ENCODE measurements around the gene ADM.
A peak's percentile ranks its signal among the peaks of the same experiment; 100 is the strongest.

Gene ADM

GRCh38 chr11:10311802-10312201 is 6.9 kb downstream of the ADM start:
- peaks cover 18% of the 10 kb centered on the region for H3K9me3 Mint-ChIP-seq
- no peak for DNase-seq
- no peak overlapping the region for H3K4me3 Mint-ChIP-seq
- H3K36me3 Mint-ChIP-seq (ENCODE audit: low read depth), result peaks cover 4% of the 10 kb centered on the region
- no peak overlapping the region for H3K27ac Mint-ChIP-seq
- H3K27me3 Mint-ChIP-seq (ENCODE audit: low read depth, poor library complexity), result peaks cover 37% of the 10 kb centered on the region
- H3K4me1 Mint-ChIP-seq, result peaks cover 22% of the 10 kb centered on the region
- TF ChIP-seq, protein P1, sequence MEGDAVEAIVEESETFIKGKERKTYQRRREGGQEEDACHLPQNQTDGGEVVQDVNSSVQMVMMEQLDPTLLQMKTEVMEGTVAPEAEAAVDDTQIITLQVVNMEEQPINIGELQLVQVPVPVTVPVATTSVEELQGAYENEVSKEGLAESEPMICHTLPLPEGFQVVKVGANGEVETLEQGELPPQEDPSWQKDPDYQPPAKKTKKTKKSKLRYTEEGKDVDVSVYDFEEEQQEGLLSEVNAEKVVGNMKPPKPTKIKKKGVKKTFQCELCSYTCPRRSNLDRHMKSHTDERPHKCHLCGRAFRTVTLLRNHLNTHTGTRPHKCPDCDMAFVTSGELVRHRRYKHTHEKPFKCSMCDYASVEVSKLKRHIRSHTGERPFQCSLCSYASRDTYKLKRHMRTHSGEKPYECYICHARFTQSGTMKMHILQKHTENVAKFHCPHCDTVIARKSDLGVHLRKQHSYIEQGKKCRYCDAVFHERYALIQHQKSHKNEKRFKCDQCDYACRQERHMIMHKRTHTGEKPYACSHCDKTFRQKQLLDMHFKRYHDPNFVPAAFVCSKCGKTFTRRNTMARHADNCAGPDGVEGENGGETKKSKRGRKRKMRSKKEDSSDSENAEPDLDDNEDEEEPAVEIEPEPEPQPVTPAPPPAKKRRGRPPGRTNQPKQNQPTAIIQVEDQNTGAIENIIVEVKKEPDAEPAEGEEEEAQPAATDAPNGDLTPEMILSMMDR (IDR thresholded peaks at IDR 0.05), result no peak

GRCh38 chr11:10314199-10315072 is 9.6 kb downstream of the ADM start:
- DNase-seq, result no peak

DNA sequence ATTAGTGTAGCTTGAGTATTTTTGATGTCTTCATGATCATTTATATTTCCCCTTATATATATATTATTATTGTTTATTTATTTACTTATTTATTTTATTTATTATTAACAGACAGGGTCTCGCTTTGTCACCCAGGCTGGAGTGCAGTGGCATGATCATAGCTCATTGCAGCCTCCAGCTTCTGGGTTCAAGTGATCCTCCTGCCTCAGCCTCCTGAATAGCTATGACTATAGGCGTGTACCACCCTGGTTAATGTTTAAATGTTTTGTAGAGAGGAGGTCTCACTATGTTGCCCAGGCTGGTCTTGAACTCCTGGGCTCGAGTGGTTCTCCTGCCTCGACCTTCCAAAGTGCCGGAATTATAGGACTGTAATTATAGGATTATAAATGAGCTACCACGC is 10.2 kb downstream of the ADM start:
- DNase-seq, result no peak
- Mint-ChIP-seq H3K9me3 (peaks cover 18% of the 10 kb centered on the region), H3K27me3 (ENCODE audit: low read depth, poor library complexity) (peaks cover 11% of the 10 kb centered on the region), H3K36me3 (ENCODE audit: low read depth) (peaks cover 4% of the 10 kb centered on the region), H3K4me1 (peaks cover 18% of the 10 kb centered on the region), H3K27ac (no peak overlapping the region), H3K4me3 (no peak overlapping the region)
- TF ChIP-seq, protein P1 (IDR thresholded peaks at IDR 0.05), result no peak

More at GRCh38 chr11:10314199-10315072, 9.6 kb downstream of the ADM start:
- H3K27ac Mint-ChIP-seq, result peak overlapping the region; percentile 18
- H3K9me3 Mint-ChIP-seq, result peaks cover 18% of the 10 kb centered on the region
- H3K36me3 Mint-ChIP-seq (ENCODE audit: low read depth), result peaks cover 4% of the 10 kb centered on the region
- TF ChIP-seq, protein P1 (IDR thresholded peaks at IDR 0.05), result no peak
- H3K27me3 Mint-ChIP-seq (ENCODE audit: low read depth, poor library complexity), result peaks cover 16% of the 10 kb centered on the region
- H3K4me3 Mint-ChIP-seq, result no peak overlapping the region
- H3K4me1 Mint-ChIP-seq, result peaks cover 18% of the 10 kb centered on the region

- TF ChIP-seq, protein P1 (IDR thresholded peaks at IDR 0.05), result no peak
- H3K4me3 Mint-ChIP-seq, result no peak overlapping the region
- peaks cover 18% of the 10 kb centered on the region for H3K4me1 Mint-ChIP-seq
- H3K9me3 Mint-ChIP-seq, result peaks cover 15% of the 10 kb centered on the region
- peaks cover 4% of the 10 kb centered on the region for H3K36me3 Mint-ChIP-seq (ENCODE audit: low read depth)
- DNase-seq, result no peak
- H3K27me3 Mint-ChIP-seq (ENCODE audit: low read depth, poor library complexity), result peaks cover 6% of the 10 kb centered on the region
- peak overlapping the region; percentile 70 for H3K27ac Mint-ChIP-seq
These were observed 12.4 kb downstream of the ADM start for GRCh38 chr11:10317151-10317755.

GRCh38 chr11:10317776-10318526 is 13.1 kb downstream of the ADM start:
- H3K9me3 Mint-ChIP-seq, result peaks cover 10% of the 10 kb centered on the region
- H3K36me3 Mint-ChIP-seq (ENCODE audit: low read depth), result peaks cover 4% of the 10 kb centered on the region
- no peak overlapping the region for H3K4me3 Mint-ChIP-seq
- no peak for DNase-seq
- TF ChIP-seq, protein P1 (IDR thresholded peaks at IDR 0.05), result no peak
- H3K4me1 Mint-ChIP-seq, result peaks cover 21% of the 10 kb centered on the region
- peaks cover 10% of the 10 kb centered on the region for H3K27me3 Mint-ChIP-seq (ENCODE audit: low read depth, poor library complexity)
- H3K27ac Mint-ChIP-seq, result peak overlapping the region; percentile 70

Measured in nephron progenitor cell (in vitro differentiated cells).